Esophagus squamous epithelium (tissue), 5 donors: Measurements from ENCODE around the gene OR8K5. TPM values are rescaled to one million over a fixed set of nuclear protein-coding genes. Genes with fewer than 3 reads are reported as not detected.
"Not testable (repeated sequence)": the region's sequence is repeated elsewhere in the genome, so short reads cannot be mapped to it uniquely, and the experiment has no call there.

Experiments
- DNase-seq: peaks from one replicate; lab custom pipeline; 2025; lab: John Stamatoyannopoulos, UW
- H3K27ac ChIP-seq, 4 donors: fragments of 200-600 bp; sonication (generic); one replicate each; pipeline ENCODE4 v1.5.1; 2016 to 2019; ENCODE audit warnings: mild to moderate bottlenecking in 1 of 4
- H3K27me3 ChIP-seq, 4 donors: fragments of 200-600 bp; sonication (generic); 1 replicate in 3 of 4; 2 replicates in 1 of 4; pipeline versions ENCODE4 v1.5.1 to v1.6.0; 2017 to 2021; ENCODE audit warnings: antibody characterized with exemption in 1 of 4
- H3K36me3 ChIP-seq, 3 donors: fragments of 200-600 bp; sonication (generic); one replicate each; pipeline ENCODE4 v1.5.1; 2016 to 2019
- H3K4me1 ChIP-seq, 3 donors: fragments of 200-600 bp; sonication (generic); one replicate each; pipeline ENCODE4 v1.5.1; 2017 to 2019
- H3K4me3 ChIP-seq, 4 donors: fragments of 200-600 bp; sonication (generic); 1 replicate in 3 of 4; 2 replicates in 1 of 4; pipeline ENCODE4 v1.5.1; 2016 to 2019; ENCODE audit warnings: mild to moderate bottlenecking in 2 of 4, moderate library complexity in 1 of 4
- H3K9me3 ChIP-seq, 3 donors: fragments of 200-600 bp; sonication (generic); one replicate each; pipeline ENCODE4 v1.5.1; 2016 to 2019
- POLR2A ChIP-seq, 4 donors: fragments of 450-650 bp; IDR thresholded peaks; one replicate each; pipeline ENCODE4 v1.6.1; 2017; ENCODE audit warnings: antibody characterized with exemption in 4 of 4, mild to moderate bottlenecking in 4 of 4, moderate library complexity in 3 of 4
- WGBS, 2 donors: methylation state at CpG; one replicate each; pipeline ENCODE4 v1.1.5; 2018; 5-methylcytosine and 5-hydroxymethylcytosine counted together
- intact Hi-C: fragments of 100-400 bp; cut with DNase I; formaldehyde crosslinking; loops from one replicate; pipeline ENCODE4 v1.15.0; 2022
- total RNA-seq, 4 donors: library from RNA; depleted of rRNA; stranded (reverse); fragments of >200 nt; gene quantifications; one replicate each; pipeline ENCODE4 v1.1.0, GENCODE V29; 2016
- TF ChIP-seq, protein P1 (sequence below), 6 experiments: fragments of 450-650 bp in 4 of 6; fragments of 200-600 bp in 2 of 6; sonication (generic) in 2 of 6; IDR thresholded peaks; one replicate each; pipeline ENCODE4 v1.5.1; 2016 to 2019; ENCODE audit warnings: antibody characterized with exemption in 6 of 6, mild to moderate bottlenecking in 4 of 6, moderate library complexity in 4 of 6
- donor health status: DM: yes; HTN: yes; CAD: no.

OR8K5 gene
- total RNA-seq, 4 donors from 2014 or later, result not detected

DNA sequence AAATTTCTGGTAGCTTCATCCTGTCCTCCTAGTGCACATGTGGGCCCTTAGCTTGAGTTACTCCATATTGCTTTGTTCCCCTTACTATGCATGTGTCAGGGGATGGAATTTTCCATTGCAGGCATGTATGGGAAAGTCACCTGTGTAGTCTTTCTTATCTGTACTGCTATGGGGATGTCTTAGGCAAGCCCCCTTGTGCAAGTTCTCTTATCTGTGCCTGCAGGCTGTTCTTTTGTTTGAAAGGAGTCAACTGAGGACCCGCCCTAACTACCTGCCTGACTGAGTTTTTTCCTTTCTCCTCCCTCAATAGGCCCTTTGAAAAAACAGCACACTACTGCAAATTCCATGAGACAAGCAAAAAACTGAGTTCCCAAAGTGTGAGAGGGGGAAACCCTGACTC is 8.7 kb downstream of the OR8K5 start:
- Histone ChIP-seq H3K4me1 (no peaks in the 10 kb centered on the region), H3K27ac (no peak overlapping the region), H3K27me3 (no peaks in the 10 kb centered on the region), H3K4me3 (no peak overlapping the region), H3K9me3 (peaks cover 0 to 20% (median 13%) of the 10 kb centered on the region in 3 donors), H3K36me3 (no peaks in the 10 kb centered on the region)
- TF ChIP-seq, protein P1, sequence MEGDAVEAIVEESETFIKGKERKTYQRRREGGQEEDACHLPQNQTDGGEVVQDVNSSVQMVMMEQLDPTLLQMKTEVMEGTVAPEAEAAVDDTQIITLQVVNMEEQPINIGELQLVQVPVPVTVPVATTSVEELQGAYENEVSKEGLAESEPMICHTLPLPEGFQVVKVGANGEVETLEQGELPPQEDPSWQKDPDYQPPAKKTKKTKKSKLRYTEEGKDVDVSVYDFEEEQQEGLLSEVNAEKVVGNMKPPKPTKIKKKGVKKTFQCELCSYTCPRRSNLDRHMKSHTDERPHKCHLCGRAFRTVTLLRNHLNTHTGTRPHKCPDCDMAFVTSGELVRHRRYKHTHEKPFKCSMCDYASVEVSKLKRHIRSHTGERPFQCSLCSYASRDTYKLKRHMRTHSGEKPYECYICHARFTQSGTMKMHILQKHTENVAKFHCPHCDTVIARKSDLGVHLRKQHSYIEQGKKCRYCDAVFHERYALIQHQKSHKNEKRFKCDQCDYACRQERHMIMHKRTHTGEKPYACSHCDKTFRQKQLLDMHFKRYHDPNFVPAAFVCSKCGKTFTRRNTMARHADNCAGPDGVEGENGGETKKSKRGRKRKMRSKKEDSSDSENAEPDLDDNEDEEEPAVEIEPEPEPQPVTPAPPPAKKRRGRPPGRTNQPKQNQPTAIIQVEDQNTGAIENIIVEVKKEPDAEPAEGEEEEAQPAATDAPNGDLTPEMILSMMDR (IDR thresholded peaks at IDR 0.05), result no peak
- no peak for TF ChIP-seq POLR2A (IDR thresholded peaks at IDR 0.05)
- 50 to 80% methylated on average over 1 of the region's 1 CpG for WGBS, 2 donors
- no peak for DNase-seq
- intact Hi-C loops, result no loop called here

DNA sequence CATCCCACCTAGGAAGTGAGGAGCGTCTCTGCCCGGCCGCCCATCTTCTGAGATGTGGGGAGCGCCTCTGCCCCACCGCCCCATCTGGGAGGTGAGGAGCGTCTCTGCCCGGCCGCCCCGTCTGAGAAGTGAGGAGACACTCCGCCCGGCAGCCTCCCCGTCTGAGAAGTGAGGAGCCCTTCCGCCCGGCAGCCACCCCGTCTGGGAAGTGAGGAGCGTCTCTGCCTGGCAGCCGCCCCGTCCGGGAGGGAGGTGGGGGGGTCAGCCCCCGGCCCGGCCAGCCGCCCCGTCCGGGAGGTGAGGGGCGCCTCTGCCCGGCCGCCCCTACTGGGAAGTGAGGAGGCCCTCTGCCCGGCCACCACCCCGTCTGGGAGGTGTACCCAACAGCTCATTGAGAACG is 16.4 kb downstream of the OR8K5 start:
- H3K9me3 ChIP-seq, H3K27ac ChIP-seq, DNase-seq, H3K36me3 ChIP-seq, H3K27me3 ChIP-seq, H3K4me3 ChIP-seq, H3K4me1 ChIP-seq, intact Hi-C loops: not testable (repeated sequence)
- WGBS, 2 donors, result no CpG with 5 or more reads among the region's 30 CpGs

DNA sequence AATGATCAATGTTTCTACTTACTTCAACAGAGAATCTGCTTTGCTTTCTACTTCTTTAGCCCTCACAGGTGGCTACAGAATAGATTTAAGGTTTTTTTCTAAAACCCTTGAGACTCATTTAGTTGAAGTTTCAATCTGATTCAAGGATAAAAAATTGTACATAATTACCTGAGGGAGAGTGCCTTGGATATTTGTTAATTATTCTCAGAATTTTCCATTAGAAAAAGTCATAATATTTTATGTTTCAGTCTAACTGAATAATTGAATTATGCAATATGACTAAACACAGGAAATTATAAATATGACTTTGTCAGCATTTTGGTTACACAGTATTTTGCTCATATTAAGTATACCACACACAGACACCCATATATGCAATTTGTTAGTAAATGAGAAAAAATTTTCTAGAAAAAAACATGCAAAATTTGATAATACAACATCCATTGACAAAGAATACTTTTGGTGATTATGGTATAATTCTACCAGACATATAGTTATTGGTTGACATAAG is 19.9 kb downstream of the OR8K5 start, which contains the start of gene OR8J3:
OR8J3 (minus strand) TSS at position 51 of the 511 bp plus-strand sequence. CDS start 2,483 bp downstream, outside the sequence.
- Histone ChIP-seq H3K4me3 (no peak within 1 kb of the TSS), H3K36me3 (no peaks in the 10 kb centered on the region), H3K9me3 (no peaks in the 10 kb centered on the region), H3K27me3 (no peaks in the 10 kb centered on the region), H3K4me1 (no peaks in the 10 kb centered on the region), H3K27ac (no peak within 1 kb of the TSS)
- intact Hi-C loops, result no loop called here
- TF ChIP-seq, protein P1 (IDR thresholded peaks at IDR 0.05), result no peak
- TF ChIP-seq POLR2A (IDR thresholded peaks at IDR 0.05), result no peak
- DNase-seq, result no peak

DNA sequence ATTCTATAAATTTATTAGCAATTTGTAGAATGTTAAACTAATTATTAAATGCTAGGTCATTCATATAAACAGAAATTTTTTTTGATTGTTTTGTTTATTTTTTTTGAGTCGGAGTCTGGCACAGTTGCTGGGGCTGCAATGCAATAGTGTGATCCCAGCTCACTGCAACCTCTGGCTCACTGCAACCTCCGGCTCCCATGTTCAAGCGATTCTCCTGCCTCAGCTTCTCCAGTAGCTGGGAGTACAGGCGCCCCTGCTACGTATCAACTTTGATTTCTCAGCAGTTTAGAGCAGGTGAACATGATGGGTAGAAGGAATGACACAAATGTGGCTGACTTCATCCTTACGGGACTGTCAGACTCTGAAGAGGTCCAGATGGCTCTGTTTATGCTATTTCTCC is 38.0 kb downstream of the OR8K5 start, which contains the start of gene OR8H3:
OR8H3 (plus strand) TSS at position 301 of the 400 bp plus-strand sequence; CDS start at position 301, 0 bp downstream.
- intact Hi-C loops, result no loop called here
- Histone ChIP-seq H3K4me3 (no peak within 1 kb of the TSS), H3K27me3 (no peaks in the 10 kb centered on the region), H3K9me3 (no peaks in the 10 kb centered on the region), H3K36me3 (no peaks in the 10 kb centered on the region), H3K4me1 (no peaks in the 10 kb centered on the region), H3K27ac (no peak within 1 kb of the TSS)
- DNase-seq, result no peak
- TF ChIP-seq POLR2A (IDR thresholded peaks at IDR 0.05), result no peak
- TF ChIP-seq, protein P1 (IDR thresholded peaks at IDR 0.05), result no peak
- WGBS, 2 donors, result 62 to 78% methylated on average over 6 of the region's 6 CpGs

Other genes with a start within 250 kb of the OR8K5 start
- not detected for gene OR5W2, start 245.7 kb downstream of the OR8K5 start, total RNA-seq
- gene OR5I1, start 223.9 kb downstream of the OR8K5 start, total RNA-seq, result not detected
- not detected for gene OR10AG1, start 190.4 kb downstream of the OR8K5 start, total RNA-seq
- not detected for gene OR5F1, start 165.7 kb downstream of the OR8K5 start, total RNA-seq
- not detected for gene OR5AS1, start 132.7 kb downstream of the OR8K5 start, total RNA-seq
- gene OR8I2, start 67.0 kb downstream of the OR8K5 start, total RNA-seq, result not detected
- gene OR8H2, start 56.6 kb downstream of the OR8K5 start, total RNA-seq, result not detected
- gene OR8H3, start 37.9 kb downstream of the OR8K5 start, total RNA-seq, result not detected
- not detected for gene OR8J3, start 20.1 kb downstream of the OR8K5 start, total RNA-seq
- gene OR5J2, start 16.3 kb upstream of the OR8K5 start, total RNA-seq, result not detected
- gene OR5T2, start 73.9 kb upstream of the OR8K5 start, total RNA-seq, result not detected
- gene OR5T3, start 91.9 kb upstream of the OR8K5 start, total RNA-seq, result not detected
- not detected for gene OR5T1, start 113.8 kb upstream of the OR8K5 start, total RNA-seq
- gene OR8H1, start 131.9 kb upstream of the OR8K5 start, total RNA-seq, result not detected
- gene OR8K3, start 154.8 kb upstream of the OR8K5 start, total RNA-seq, result not detected
- gene OR8K1, start 185.7 kb upstream of the OR8K5 start, total RNA-seq, result not detected
- gene OR8J1, start 194.0 kb upstream of the OR8K5 start, total RNA-seq, result not detected
- gene OR8U1, start 215.3 kb upstream of the OR8K5 start, total RNA-seq, result not detected